GM23338 (cell line): ENCODE measurements around the gene SPATS2. TPM values are rescaled to one million over a fixed set of nuclear protein-coding genes. Genes with fewer than 3 reads are reported as not detected.

Experiments used
- ATAC-seq: fragments of 200-7000 bp; cut with Tn5 transposase; 3 replicates; pipeline ENCODE4 v1.9.1; 2020
- DNase-seq: peaks from one replicate; pipeline ENCODE4 v3.0.0-alpha.2; 2015; ENCODE audit warnings: low spot score
- H2AFZ ChIP-seq: fragments of 200-600 bp; sonication (generic); 2 replicates; pipeline ENCODE4 v1.8.0; 2016; ENCODE audit warnings: antibody characterized with exemption, mild to moderate bottlenecking, moderate library complexity
- H3F3A ChIP-seq: fragments of 200-600 bp; sonication (generic); replicated peaks from 2 replicates; pipeline ENCODE4 v1.8.0; 2017; ENCODE audit warnings: antibody characterized with exemption, mixed run types, low read depth
- H3K27ac ChIP-seq: fragments of 200-600 bp; sonication (generic); 2 replicates; pipeline ENCODE4 v1.6.1; 2016; ENCODE audit warnings: low read depth
- H3K27me3 ChIP-seq: fragments of 200-600 bp; sonication (generic); 2 replicates; pipeline ENCODE4 v1.8.0; 2016; ENCODE audit warnings: mild to moderate bottlenecking, mixed run types, moderate library complexity; ENCODE audit not compliant: insufficient read depth
- H3K36me3 ChIP-seq: fragments of 200-600 bp; sonication (generic); 2 replicates; pipeline ENCODE4 v1.8.0; 2016; ENCODE audit warnings: mild to moderate bottlenecking; ENCODE audit not compliant: insufficient read depth
- H3K4me1 ChIP-seq: fragments of 200-600 bp; sonication (generic); 2 replicates; pipeline ENCODE4 v1.8.0; 2016; ENCODE audit warnings: mild to moderate bottlenecking, moderate library complexity; ENCODE audit not compliant: insufficient read depth
- H3K4me2 ChIP-seq: fragments of 200-600 bp; sonication (generic); 2 replicates; pipeline ENCODE4 v1.7.1; 2017; ENCODE audit warnings: mixed run types
- H3K4me3 ChIP-seq: fragments of 200-600 bp; sonication (generic); 2 replicates; pipeline ENCODE4 v1.6.1; 2016; ENCODE audit warnings: mixed run types
- H3K79me2 ChIP-seq: fragments of 200-600 bp; sonication (generic); replicated peaks from 2 replicates; pipeline ENCODE4 v1.8.0; 2017; ENCODE audit warnings: mild to moderate bottlenecking; ENCODE audit not compliant: insufficient read depth
- H3K9me2 ChIP-seq: fragments of 200-600 bp; sonication (generic); 2 replicates; pipeline ENCODE4 v1.8.0; 2017; ENCODE audit not compliant: insufficient read depth
- H4K20me1 ChIP-seq: fragments of 200-600 bp; sonication (generic); replicated peaks from 2 replicates; pipeline ENCODE4 v1.8.0; 2017; ENCODE audit warnings: mild to moderate bottlenecking; ENCODE audit not compliant: insufficient read depth
- H3K27ac Mint-ChIP-seq: 2 replicates; pipeline ENCODE4 v1.8.0; 2020; ENCODE audit warnings: inconsistent platforms, mild to moderate bottlenecking, moderate library complexity, mixed read lengths
- H3K27me3 Mint-ChIP-seq: 3 replicates; pipeline ENCODE4 v1.8.0; 2022; ENCODE audit warnings: low read depth, mild to moderate bottlenecking, moderate library complexity, mixed read lengths, inconsistent platforms; ENCODE audit not compliant: insufficient read depth, poor library complexity
- H3K36me3 Mint-ChIP-seq: 3 replicates; pipeline ENCODE4 v1.8.0; 2021; ENCODE audit warnings: low read depth, mild to moderate bottlenecking, inconsistent platforms, moderate library complexity, mixed read lengths
- H3K4me1 Mint-ChIP-seq: 3 replicates; pipeline ENCODE4 v1.8.0; 2020; ENCODE audit warnings: mild to moderate bottlenecking, inconsistent platforms, mixed read lengths
- H3K4me3 Mint-ChIP-seq: 3 replicates; pipeline ENCODE4 v1.8.0; 2021; ENCODE audit warnings: moderate library complexity, mild to moderate bottlenecking, inconsistent platforms, mixed read lengths
- H3K9me3 Mint-ChIP-seq: 3 replicates; pipeline ENCODE4 v1.8.0; 2020; ENCODE audit warnings: moderate library complexity, mild to moderate bottlenecking, inconsistent platforms, mixed read lengths
- CREB1 ChIP-seq: fragments of 250-450 bp; sonication (Bioruptor Pico); IDR thresholded peaks from 2 replicates; pipeline ENCODE4 v1.5.0; 2020; ENCODE audit warnings: low read depth, mild to moderate bottlenecking, moderate library complexity
- CTCF ChIP-seq, 2 experiments: fragments of 200-600 bp in 1 of 2; sonication (generic) in 1 of 2; conservative IDR thresholded peaks; 2 replicates each; pipeline versions ENCODE4 v1.5.1 to v1.6.1; 2016 to 2017; ENCODE audit warnings: antibody characterized with exemption in 2 of 2, low read depth in 2 of 2, mild to moderate bottlenecking in 2 of 2, moderate library complexity in 1 of 2
- ETS1 ChIP-seq: IDR thresholded peaks from 2 replicates; pipeline ENCODE4 v1.6.1; 2016; ENCODE audit warnings: antibody characterized with exemption
- EZH2 ChIP-seq: fragments of 200-600 bp; sonication (generic); IDR thresholded peaks from one replicate; pipeline ENCODE4 v1.8.0; 2017; ENCODE audit warnings: antibody characterized with exemption, mild to moderate bottlenecking, low read depth; ENCODE audit not compliant: unreplicated experiment
- JUNB ChIP-seq: IDR thresholded peaks from one replicate; pipeline ENCODE4 v1.6.1; 2016; ENCODE audit warnings: antibody characterized with exemption; ENCODE audit not compliant: unreplicated experiment
- REST ChIP-seq: IDR thresholded peaks from one replicate; pipeline ENCODE4 v1.6.1; 2018; ENCODE audit warnings: antibody characterized with exemption; ENCODE audit not compliant: unreplicated experiment
- STAT1 ChIP-seq: IDR thresholded peaks from one replicate; pipeline ENCODE4 v1.6.1; 2016; ENCODE audit warnings: antibody characterized with exemption; ENCODE audit not compliant: unreplicated experiment
- ZNF331 ChIP-seq: fragments of 250-450 bp; sonication (Bioruptor Pico); IDR thresholded peaks from 2 replicates; pipeline ENCODE4 v1.5.0; 2020; ENCODE audit warnings: low read depth, mild to moderate bottlenecking, moderate library complexity
- polyA plus RNA-seq: library from polyadenylated mRNA; unstranded; fragments of >200 nt; fragmentation: Nextera tagmentation; extraction: Ambion mirVana; gene quantifications from 2 replicates; pipeline ENCODE4 v1.2.1, GENCODE V29; 2016
- total RNA-seq: library from RNA; depleted of rRNA; stranded (reverse); fragments of >200 nt; shearing (Covaris generic); gene quantifications from 2 replicates; pipeline ENCODE4 v1.2.3, GENCODE V29; 2014
- TF ChIP-seq, protein P1 (sequence below): fragments of 250-450 bp; sonication (Bioruptor Pico); IDR thresholded peaks from 2 replicates; pipeline ENCODE4 v1.5.0; 2020; ENCODE audit warnings: mild to moderate bottlenecking, moderate library complexity

SPATS2 gene
- total and polyA plus RNA-seq, 2 experiments from 2014 or later = 20.6 to 61.0 TPM

GRCh38 chr12:49362077-49362476 is 5.2 kb upstream of the SPATS2 start (continued):
- TF ChIP-seq REST = no peak
- TF ChIP-seq STAT1 = no peak
- no peak for TF ChIP-seq CREB1 (CRISPR knock-in tag)
- no peak for TF ChIP-seq CTCF (conservative IDR thresholded peaks at IDR 0.05; ENCODE audit: low read depth in 2 of 2)
- TF ChIP-seq ETS1 = no peak

DNA sequence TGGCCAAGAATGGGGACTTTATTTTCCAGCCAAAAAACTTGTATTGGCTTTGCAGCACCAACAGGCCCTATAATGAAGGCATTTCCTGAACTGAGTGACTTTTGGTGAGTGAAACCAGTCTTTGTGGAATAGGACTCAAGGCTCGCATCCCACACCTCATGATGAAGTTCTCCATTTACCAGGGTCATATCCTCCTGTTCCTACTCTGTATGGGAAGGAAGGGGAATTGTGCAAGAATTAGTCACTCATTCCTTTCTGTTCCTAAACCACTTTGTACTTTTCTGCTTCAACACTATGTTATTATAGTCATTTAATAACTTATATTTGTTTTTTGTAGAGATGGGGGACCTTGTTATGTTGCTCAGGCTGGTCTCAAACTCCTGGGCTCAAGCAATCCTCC is 2.3 kb upstream of the SPATS2 start:
- Mint-ChIP-seq H3K27ac (no peak overlapping the region), H3K9me3 (no peaks in the 10 kb centered on the region), H3K36me3 (no peaks in the 10 kb centered on the region), H3K27me3 (peaks cover 13% of the 10 kb centered on the region), H3K4me3 (no peak overlapping the region), H3K4me1 (peaks cover 21% of the 10 kb centered on the region)
- no peak overlapping the region for H3K4me3 ChIP-seq
- H3K4me2 ChIP-seq = no peak overlapping the region
- ATAC-seq = no peak
- no peak for DNase-seq
- peaks cover 22% of the 10 kb centered on the region for H3K79me2 ChIP-seq
- H3K27ac ChIP-seq = no peak overlapping the region
- H3K9me2 ChIP-seq = no peaks in the 10 kb centered on the region
- peaks cover 19% of the 10 kb centered on the region for H3K27me3 ChIP-seq
- H3K4me1 ChIP-seq = peaks cover 12% of the 10 kb centered on the region
- no peak overlapping the region for H2AFZ ChIP-seq
- no peaks in the 10 kb centered on the region for H3K36me3 ChIP-seq
- H4K20me1 ChIP-seq = no peaks in the 10 kb centered on the region
- peaks cover 9% of the 10 kb centered on the region for H3F3A ChIP-seq
- TF ChIP-seq JUNB (no peak), EZH2 (no peak), CTCF (conservative IDR thresholded peaks at IDR 0.05; ENCODE audit: low read depth in 2 of 2) (no peak), ZNF331 (CRISPR knock-in tag) (no peak)
- TF ChIP-seq, protein P1, sequence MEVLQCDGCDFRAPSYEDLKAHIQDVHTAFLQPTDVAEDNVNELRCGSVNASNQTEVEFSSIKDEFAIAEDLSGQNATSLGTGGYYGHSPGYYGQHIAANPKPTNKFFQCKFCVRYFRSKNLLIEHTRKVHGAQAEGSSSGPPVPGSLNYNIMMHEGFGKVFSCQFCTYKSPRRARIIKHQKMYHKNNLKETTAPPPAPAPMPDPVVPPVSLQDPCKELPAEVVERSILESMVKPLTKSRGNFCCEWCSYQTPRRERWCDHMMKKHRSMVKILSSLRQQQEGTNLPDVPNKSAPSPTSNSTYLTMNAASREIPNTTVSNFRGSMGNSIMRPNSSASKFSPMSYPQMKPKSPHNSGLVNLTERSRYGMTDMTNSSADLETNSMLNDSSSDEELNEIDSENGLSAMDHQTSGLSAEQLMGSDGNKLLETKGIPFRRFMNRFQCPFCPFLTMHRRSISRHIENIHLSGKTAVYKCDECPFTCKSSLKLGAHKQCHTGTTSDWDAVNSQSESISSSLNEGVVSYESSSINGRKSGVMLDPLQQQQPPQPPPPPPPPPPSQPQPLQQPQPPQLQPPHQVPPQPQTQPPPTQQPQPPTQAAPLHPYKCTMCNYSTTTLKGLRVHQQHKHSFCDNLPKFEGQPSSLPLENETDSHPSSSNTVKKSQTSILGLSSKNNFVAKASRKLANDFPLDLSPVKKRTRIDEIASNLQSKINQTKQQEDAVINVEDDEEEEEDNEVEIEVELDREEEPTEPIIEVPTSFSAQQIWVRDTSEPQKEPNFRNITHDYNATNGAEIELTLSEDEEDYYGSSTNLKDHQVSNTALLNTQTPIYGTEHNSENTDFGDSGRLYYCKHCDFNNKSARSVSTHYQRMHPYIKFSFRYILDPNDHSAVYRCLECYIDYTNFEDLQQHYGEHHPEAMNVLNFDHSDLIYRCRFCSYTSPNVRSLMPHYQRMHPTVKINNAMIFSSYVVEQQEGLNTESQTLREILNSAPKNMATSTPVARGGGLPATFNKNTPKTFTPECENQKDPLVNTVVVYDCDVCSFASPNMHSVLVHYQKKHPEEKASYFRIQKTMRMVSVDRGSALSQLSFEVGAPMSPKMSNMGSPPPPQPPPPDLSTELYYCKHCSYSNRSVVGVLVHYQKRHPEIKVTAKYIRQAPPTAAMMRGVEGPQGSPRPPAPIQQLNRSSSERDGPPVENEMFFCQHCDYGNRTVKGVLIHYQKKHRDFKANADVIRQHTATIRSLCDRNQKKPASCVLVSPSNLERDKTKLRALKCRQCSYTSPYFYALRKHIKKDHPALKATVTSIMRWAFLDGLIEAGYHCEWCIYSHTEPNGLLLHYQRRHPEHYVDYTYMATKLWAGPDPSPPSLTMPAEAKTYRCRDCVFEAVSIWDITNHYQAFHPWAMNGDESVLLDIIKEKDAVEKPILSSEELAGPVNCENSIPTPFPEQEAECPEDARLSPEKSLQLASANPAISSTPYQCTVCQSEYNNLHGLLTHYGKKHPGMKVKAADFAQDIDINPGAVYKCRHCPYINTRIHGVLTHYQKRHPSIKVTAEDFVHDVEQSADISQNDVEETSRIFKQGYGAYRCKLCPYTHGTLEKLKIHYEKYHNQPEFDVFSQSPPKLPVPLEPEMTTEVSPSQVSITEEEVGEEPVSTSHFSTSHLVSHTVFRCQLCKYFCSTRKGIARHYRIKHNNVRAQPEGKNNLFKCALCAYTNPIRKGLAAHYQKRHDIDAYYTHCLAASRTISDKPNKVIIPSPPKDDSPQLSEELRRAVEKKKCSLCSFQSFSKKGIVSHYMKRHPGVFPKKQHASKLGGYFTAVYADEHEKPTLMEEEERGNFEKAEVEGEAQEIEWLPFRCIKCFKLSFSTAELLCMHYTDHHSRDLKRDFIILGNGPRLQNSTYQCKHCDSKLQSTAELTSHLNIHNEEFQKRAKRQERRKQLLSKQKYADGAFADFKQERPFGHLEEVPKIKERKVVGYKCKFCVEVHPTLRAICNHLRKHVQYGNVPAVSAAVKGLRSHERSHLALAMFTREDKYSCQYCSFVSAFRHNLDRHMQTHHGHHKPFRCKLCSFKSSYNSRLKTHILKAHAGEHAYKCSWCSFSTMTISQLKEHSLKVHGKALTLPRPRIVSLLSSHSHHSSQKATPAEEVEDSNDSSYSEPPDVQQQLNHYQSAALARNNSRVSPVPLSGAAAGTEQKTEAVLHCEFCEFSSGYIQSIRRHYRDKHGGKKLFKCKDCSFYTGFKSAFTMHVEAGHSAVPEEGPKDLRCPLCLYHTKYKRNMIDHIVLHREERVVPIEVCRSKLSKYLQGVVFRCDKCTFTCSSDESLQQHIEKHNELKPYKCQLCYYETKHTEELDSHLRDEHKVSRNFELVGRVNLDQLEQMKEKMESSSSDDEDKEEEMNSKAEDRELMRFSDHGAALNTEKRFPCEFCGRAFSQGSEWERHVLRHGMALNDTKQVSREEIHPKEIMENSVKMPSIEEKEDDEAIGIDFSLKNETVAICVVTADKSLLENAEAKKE (CRISPR knock-in tag) = no peak
